HEK293T (cell line): Measurements from ENCODE around the gene PTPN11.

Experiments used
- ARNT ChIP-seq: fragments of 450-650 bp; IDR thresholded peaks from 2 replicates; pipeline ENCODE4 v1.6.1; 2017; ENCODE audit warnings: mild to moderate bottlenecking
- CTBP1 ChIP-seq: fragments of 450-650 bp; IDR thresholded peaks from 2 replicates; pipeline ENCODE4 v1.6.1; 2016; ENCODE audit warnings: borderline replicate concordance
- FOXA1 ChIP-seq: fragments of 450-650 bp; IDR thresholded peaks from 2 replicates; pipeline ENCODE4 v1.6.1; 2016; ENCODE audit warnings: mild to moderate bottlenecking
- FOXK2 ChIP-seq: fragments of 450-650 bp; IDR thresholded peaks from 2 replicates; pipeline ENCODE4 v1.6.1; 2016; ENCODE audit warnings: mild to moderate bottlenecking
- FOXM1 ChIP-seq: fragments of 450-650 bp; IDR thresholded peaks from 2 replicates; pipeline ENCODE4 v1.6.1; 2017; ENCODE audit warnings: mild to moderate bottlenecking, borderline replicate concordance
- HDGF ChIP-seq: fragments of 450-650 bp; IDR thresholded peaks from 2 replicates; pipeline ENCODE4 v1.6.1; 2017; ENCODE audit warnings: antibody characterized with exemption, borderline replicate concordance
- L3MBTL2 ChIP-seq: fragments of 450-650 bp; conservative IDR thresholded peaks from 2 replicates; pipeline ENCODE4 v1.6.1; 2016; ENCODE audit warnings: mild to moderate bottlenecking
- LEF1 ChIP-seq: fragments of 450-650 bp; IDR thresholded peaks from 2 replicates; pipeline ENCODE4 v1.6.1; 2017; ENCODE audit warnings: mild to moderate bottlenecking, borderline replicate concordance
- SUZ12 ChIP-seq: fragments of 450-650 bp; IDR thresholded peaks from 2 replicates; pipeline ENCODE4 v1.6.1; 2016; ENCODE audit warnings: mild to moderate bottlenecking
- TF ChIP-seq, protein P1 (sequence below): fragments of 450-650 bp; IDR thresholded peaks from 2 replicates; pipeline ENCODE4 v1.6.1; 2016

DNA sequence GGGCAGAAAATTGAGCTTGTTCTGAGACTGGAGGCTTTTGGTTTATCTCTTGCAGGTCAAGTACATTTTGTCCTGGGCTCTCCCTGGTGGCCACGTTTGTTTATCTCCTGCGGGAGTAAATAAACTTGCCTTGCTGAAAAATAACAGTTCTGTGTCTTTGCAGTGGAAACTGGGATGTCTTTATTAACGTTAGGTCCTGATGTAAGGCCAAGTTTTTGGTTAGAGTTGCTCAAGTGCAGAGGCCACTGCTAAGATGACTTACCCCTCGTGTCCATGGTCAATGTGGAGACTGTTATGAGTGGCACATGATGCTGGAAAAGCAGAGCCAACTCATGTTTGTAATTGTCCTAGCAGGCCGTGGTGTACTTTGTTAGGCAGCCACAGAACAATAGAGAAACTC lies 3.8 kb downstream of the PTPN11 start:
- TF ChIP-seq LEF1 (no peak), ARNT (no peak), FOXA1 (no peak), L3MBTL2 (no peak), FOXM1 (no peak), CTBP1 (no peak), FOXK2 (no peak), SUZ12 (no peak), HDGF (no peak)
- TF ChIP-seq, protein P1, sequence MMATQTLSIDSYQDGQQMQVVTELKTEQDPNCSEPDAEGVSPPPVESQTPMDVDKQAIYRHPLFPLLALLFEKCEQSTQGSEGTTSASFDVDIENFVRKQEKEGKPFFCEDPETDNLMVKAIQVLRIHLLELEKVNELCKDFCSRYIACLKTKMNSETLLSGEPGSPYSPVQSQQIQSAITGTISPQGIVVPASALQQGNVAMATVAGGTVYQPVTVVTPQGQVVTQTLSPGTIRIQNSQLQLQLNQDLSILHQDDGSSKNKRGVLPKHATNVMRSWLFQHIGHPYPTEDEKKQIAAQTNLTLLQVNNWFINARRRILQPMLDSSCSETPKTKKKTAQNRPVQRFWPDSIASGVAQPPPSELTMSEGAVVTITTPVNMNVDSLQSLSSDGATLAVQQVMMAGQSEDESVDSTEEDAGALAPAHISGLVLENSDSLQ, result no peak
